A549 treated with Hydrocortisone at 1 μM for 4 hours (cell line): ENCODE results near the gene MAGEB4. TPM values are rescaled to one million over a fixed set of nuclear protein-coding genes. Genes with fewer than 3 reads are reported as not detected.

Source experiments
- total RNA-seq: library from RNA; stranded (reverse); fragments of 200-300 nt; extraction: Qiagen RNA extraction; gene quantifications from 5 replicates; pipeline ENCODE4 v1.2.3, GENCODE V29; 2022

The MAGEB4 gene
- total RNA-seq: not detected in 5 replicates

GRCh38 chrX:30241724-30242415 lies at the start of gene MAGEB4:
TSS of gene MAGEB4 (plus strand) at chrX:30242000. CDS start at chrX:30242136, 136 bp downstream.

GRCh38 chrX:30215357-30215843 lies 26.4 kb upstream of the MAGEB4 start, which contains the start of gene MAGEB2:
TSS of gene MAGEB2 (plus strand) at chrX:30215563. CDS start at chrX:30218581, 3,018 bp downstream.

DNA sequence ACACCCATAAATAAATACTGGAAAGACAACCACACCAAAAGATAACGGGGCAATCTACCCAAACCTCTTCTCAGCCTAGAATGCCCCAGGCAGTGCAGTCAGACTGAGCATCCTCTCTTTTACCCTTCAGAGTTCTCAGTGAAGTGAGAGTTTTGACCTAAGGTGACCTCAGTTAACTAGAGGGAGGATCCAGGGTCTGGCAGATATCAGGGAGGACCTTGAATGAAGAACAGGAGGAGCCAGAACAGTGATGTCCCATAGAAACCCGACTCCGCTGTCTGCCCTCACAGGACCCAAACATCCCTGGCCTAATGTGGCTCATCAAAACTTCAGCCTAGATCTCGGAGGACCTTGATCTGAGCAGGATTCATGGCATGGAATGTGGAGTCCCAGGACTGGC lies 11.4 kb upstream of the MAGEB4 start, which contains the start of gene MAGEB3:
Gene MAGEB3 (plus strand): TSS at position 263 of the 400 bp plus-strand sequence. CDS start 5,268 bp downstream, outside the sequence.

GRCh38 chrX:30246769-30247489 lies 5.1 kb downstream of the MAGEB4 start, which contains the start of gene MAGEB1:
TSS of gene MAGEB1 (plus strand) at chrX:30247146. CDS start at chrX:30250494, 3,348 bp downstream.

Other genes with a start within 250 kb of the MAGEB4 start
- not detected in 5 replicates for gene MAGEB2, start 26.4 kb upstream of the MAGEB4 start, total RNA-seq
- 0.03 TPM in 1 of 5 replicates, not detected in the others for gene MAGEB3, start 11.3 kb upstream of the MAGEB4 start, total RNA-seq
- not detected in 5 replicates for gene MAGEB1, start 5.1 kb downstream of the MAGEB4 start, total RNA-seq
- gene NR0B1, start 67.4 kb downstream of the MAGEB4 start, total RNA-seq: 16.5 to 33.7 TPM (median 21.7 TPM) in 5 replicates